ENCODE data around the gene SH3GL2.

GRCh38 chr9:17793713-17794622 is 215.1 kb downstream of the SH3GL2 start:
- TF ChIP-seq ZNF565 (CRISPR knock-in tag; conservative IDR thresholded peaks at IDR 0.05; ENCODE audit: low read depth) = no peak
- TF ChIP-seq RARB (CRISPR knock-in tag; IDR thresholded peaks at IDR 0.05) = no peak
- no peak for TF ChIP-seq ISL1 (CRISPR knock-in tag; IDR thresholded peaks at IDR 0.05)
- no peak for TF ChIP-seq PPARA (CRISPR knock-in tag; IDR thresholded peaks at IDR 0.05; ENCODE audit: borderline replicate concordance)
- no peak for TF ChIP-seq PATZ1 (CRISPR knock-in tag; IDR thresholded peaks at IDR 0.05; ENCODE audit: borderline replicate concordance)
- TF ChIP-seq ZC3H10 (CRISPR knock-in tag; IDR thresholded peaks at IDR 0.05) = no peak
- no peak for TF ChIP-seq POU6F1 (CRISPR knock-in tag; IDR thresholded peaks at IDR 0.05; ENCODE audit: borderline replicate concordance, low read depth)
- no peak for TF ChIP-seq CREB5 (CRISPR knock-in tag; IDR thresholded peaks at IDR 0.05; ENCODE audit: low read depth)
- no peak for TF ChIP-seq ARNTL (CRISPR knock-in tag; IDR thresholded peaks at IDR 0.05; ENCODE audit: borderline replicate concordance, low read depth)
- TF ChIP-seq CSDC2 (CRISPR knock-in tag; IDR thresholded peaks at IDR 0.05) = no peak
- no peak for TF ChIP-seq ZFP30 (CRISPR knock-in tag; IDR thresholded peaks at IDR 0.05)
